B cell (primary cell): ENCODE measurements around the gene DLX1. TPM values are rescaled to one million over a fixed set of nuclear protein-coding genes. Genes with fewer than 3 reads are reported as not detected.

Experiments used
- ATAC-seq: fragments of 200-7000 bp; cut with Tn5 transposase; one replicate; pipeline ENCODE4 v1.10.0; 2021; ENCODE audit warnings: low read depth, mild to moderate bottlenecking, moderate number of reproducible peaks, moderate library complexity
- CTCF ChIA-PET: fragments of 350-600 bp; sonication (Branson Sonifier 250); formaldehyde crosslinking; loops from one replicate; lab custom pipeline; 2021; ENCODE audit warnings: antibody characterized with exemption, inconsistent platforms; lab: Charles Lee
- POLR2A ChIA-PET: fragments of 350-600 bp; sonication (Branson Sonifier 250); formaldehyde crosslinking; loops from one replicate; lab custom pipeline; 2021; ENCODE audit warnings: antibody characterized with exemption; lab: Charles Lee
- DNase-seq: peaks from one replicate; pipeline ENCODE4 v3.0.0; 2013
- H2AFZ ChIP-seq: 2 replicates; pipeline ENCODE4 v1.6.1; 2012; ENCODE audit warnings: mild to moderate bottlenecking, low read depth, low read length; ENCODE audit not compliant: insufficient read depth, poor library complexity, severe bottlenecking
- H3K27ac ChIP-seq, 2 donors: 1 replicate in 1 of 2; 2 replicates in 1 of 2; pipeline ENCODE4 v1.5.1; 2012 to 2013; ENCODE audit warnings: low read length in 2 of 2, mild to moderate bottlenecking in 2 of 2, moderate library complexity in 1 of 2
- H3K27me3 ChIP-seq, 4 experiments: fragments of 200-600 bp in 1 of 4; sonication (generic) in 1 of 4; replicated peaks in 1 of 4; 1 replicate in 2 of 4; 2 replicates in 2 of 4; pipeline versions ENCODE4 v1.6.1 to v1.7.0; 2013 to 2016; ENCODE audit warnings: low read length in 3 of 4, mild to moderate bottlenecking in 2 of 4, mixed read lengths in 1 of 4, moderate library complexity in 1 of 4; ENCODE audit not compliant: insufficient read depth in 4 of 4, control insufficient read depth in 3 of 4; ENCODE audit errors: control extremely low read depth in 1 of 4
- H3K36me3 ChIP-seq, 2 experiments: replicated peaks in 1 of 2; 1 replicate in 1 of 2; 2 replicates in 1 of 2; pipeline versions ENCODE4 v1.6.1 to v1.7.1; 2013; ENCODE audit warnings: low read length in 1 of 2; ENCODE audit not compliant: insufficient read depth in 2 of 2, control insufficient read depth in 1 of 2; ENCODE audit errors: control extremely low read depth in 1 of 2, extremely low read depth in 1 of 2
- H3K4me1 ChIP-seq, 2 donors: fragments of 200-600 bp in 1 of 2; sonication (generic) in 1 of 2; 1 replicate in 1 of 2; 2 replicates in 1 of 2; pipeline versions ENCODE4 v1.5.1 to v1.6.1; 2013 to 2017; ENCODE audit warnings: low read length in 2 of 2; ENCODE audit not compliant: control insufficient read depth in 2 of 2, insufficient read depth in 2 of 2
- H3K4me2 ChIP-seq: replicated peaks from 2 replicates; pipeline ENCODE3; 2012; ENCODE audit warnings: mild to moderate bottlenecking, low read depth, low read length; ENCODE audit not compliant: poor library complexity, severe bottlenecking
- H3K4me3 ChIP-seq, 5 experiments: fragments of 200-600 bp in 1 of 5; sonication (generic) in 1 of 5; 1 replicate in 3 of 5; 2 replicates in 2 of 5; pipeline versions ENCODE4 v1.5.1 to v1.7.0; 2011 to 2016; ENCODE audit warnings: low read length in 4 of 5, mild to moderate bottlenecking in 4 of 5, low read depth in 2 of 5, control low read depth in 1 of 5, moderate library complexity in 1 of 5; ENCODE audit not compliant: insufficient read depth in 1 of 5; ENCODE audit errors: control extremely low read depth in 1 of 5, extremely low read depth in 1 of 5
- H3K79me2 ChIP-seq: fragments of 200-600 bp; sonication (generic); one replicate; pipeline ENCODE4 v1.6.0; 2016; ENCODE audit warnings: low read length; ENCODE audit not compliant: control insufficient read depth, insufficient read depth
- H3K9ac ChIP-seq: fragments of 200-600 bp; sonication (generic); 2 replicates; pipeline ENCODE4 v1.6.1; 2017; ENCODE audit warnings: mild to moderate bottlenecking, low read length, moderate library complexity
- H3K9me3 ChIP-seq, 3 donors: one replicate each; pipeline versions ENCODE4 v1.6.1 to v1.7.1; 2013; ENCODE audit warnings: low read length in 2 of 3; ENCODE audit not compliant: control insufficient read depth in 2 of 3, insufficient read depth in 1 of 3; ENCODE audit errors: control extremely low read depth in 1 of 3
- H4K20me1 ChIP-seq: 2 replicates; pipeline ENCODE4 v1.6.0; 2012; ENCODE audit warnings: mild to moderate bottlenecking, low read length; ENCODE audit not compliant: insufficient read depth, control insufficient read depth, poor library complexity, severe bottlenecking
- H3K27ac Mint-ChIP-seq: one replicate; pipeline ENCODE4 v1.8.0; 2021; ENCODE audit warnings: mixed read lengths
- H3K27me3 Mint-ChIP-seq: one replicate; pipeline ENCODE4 v1.8.0; 2021; ENCODE audit warnings: mixed read lengths
- H3K4me1 Mint-ChIP-seq: one replicate; pipeline ENCODE4 v1.8.0; 2021; ENCODE audit warnings: mixed read lengths
- H3K4me3 Mint-ChIP-seq: one replicate; pipeline ENCODE4 v1.8.0; 2021; ENCODE audit warnings: mixed read lengths
- H3K9me3 Mint-ChIP-seq: one replicate; pipeline ENCODE4 v1.8.0; 2022; ENCODE audit warnings: mixed read lengths; ENCODE audit not compliant: insufficient read depth
- CTCF ChIP-seq: fragments of 200-600 bp; IDR thresholded peaks from one replicate; pipeline ENCODE4 v1.8.0; 2022; ENCODE audit warnings: antibody characterized with exemption, mild to moderate bottlenecking
- EZH2 ChIP-seq: IDR thresholded peaks from 2 replicates; pipeline ENCODE4 v1.6.1; 2012; ENCODE audit warnings: borderline replicate concordance, low read depth, mild to moderate bottlenecking, moderate library complexity, low read length; ENCODE audit not compliant: insufficient read depth, poor library complexity, severe bottlenecking
- WGBS: methylation state at CpG from one replicate; pipeline ENCODE4 v1.1.5; 2013; ENCODE audit warnings: missing lambda C conversion rate; ENCODE audit not compliant: insufficient coverage; 5-methylcytosine and 5-hydroxymethylcytosine counted together
- intact Hi-C: fragments of 100-400 bp; cut with micrococcal nuclease; formaldehyde crosslinking; loops from one replicate; pipeline ENCODE4 v1.10.0; 2022
- polyA plus RNA-seq: library from polyadenylated mRNA; depleted of rRNA; stranded (reverse); fragments of >200 nt; gene quantifications from 2 replicates; pipeline ENCODE4 v1.2.3, GENCODE V29; 2012
- total RNA-seq, 2 donors: library from RNA; stranded (reverse); fragments of 120-200 nt in 1 of 2; gene quantifications; 1 replicate in 1 of 2; 2 replicates in 1 of 2; pipeline versions ENCODE4 v1.2.3 to v1.2.4, GENCODE V29; 2013 to 2022

The DLX1 gene
- total and polyA plus RNA-seq, 2 donors (not counting 1 experiment from before 2014, with no cell fraction given) = not detected

GRCh38 chr2:172072706-172073105 is 12.6 kb upstream of the DLX1 start:
- H3K27ac Mint-ChIP-seq = no peak overlapping the region
- ATAC-seq = no peak
- intact Hi-C loops = no loop called here

GRCh38 chr2:172073518-172073917 is 11.8 kb upstream of the DLX1 start:
- Histone ChIP-seq H3K9me3 (peaks cover 0 to under 1% (median 0%) of the 10 kb centered on the region in 3 donors), H3K4me3 (no peak overlapping the region), H3K4me2 (no peak overlapping the region), H4K20me1 (no peaks in the 10 kb centered on the region), H3K4me1 (no peaks in the 10 kb centered on the region), H3K27ac (no peak overlapping the region), H3K9ac (no peak overlapping the region), H3K27me3 (peaks cover 0 to 2% (median 0%) of the 10 kb centered on the region in 4 experiments), H3K36me3 (no peaks in the 10 kb centered on the region), H2AFZ (no peak overlapping the region), H3K79me2 (no peaks in the 10 kb centered on the region)
- no peaks in the 10 kb centered on the region for H3K9me3 Mint-ChIP-seq
- H3K4me3 Mint-ChIP-seq = no peak overlapping the region
- peaks cover 4% of the 10 kb centered on the region for H3K27me3 Mint-ChIP-seq
- no peak for ATAC-seq
- no peaks in the 10 kb centered on the region for H3K4me1 Mint-ChIP-seq
- ChIA-PET CTCF (interaction anchor here (0.7 kb wide), 1 partner anchor 8 kb away, joined by 3 read pairs; no protein-coding TSS in a partner anchor), POLR2A (no interaction called here)
- no peak for DNase-seq
- TF ChIP-seq EZH2 = no peak
- no peak for TF ChIP-seq CTCF
- intact Hi-C loops = no loop called here
- H3K27ac Mint-ChIP-seq = no peak overlapping the region
- no CpG with 5 or more reads among the region's 4 CpGs for WGBS

More at GRCh38 chr2:172072706-172073105, 12.6 kb upstream of the DLX1 start:
- Histone ChIP-seq H3K36me3 (no peaks in the 10 kb centered on the region), H4K20me1 (no peaks in the 10 kb centered on the region), H3K27me3 (no peaks in the 10 kb centered on the region), H3K9me3 (no peaks in the 10 kb centered on the region), H3K4me3 (no peak overlapping the region), H3K9ac (no peak overlapping the region), H2AFZ (no peak overlapping the region), H3K4me1 (no peaks in the 10 kb centered on the region), H3K79me2 (no peaks in the 10 kb centered on the region), H3K27ac (no peak overlapping the region), H3K4me2 (no peak overlapping the region)
- ChIA-PET CTCF (interaction anchor here (0.7 kb wide), 1 partner anchor 9 kb away, joined by 3 read pairs; no protein-coding TSS in a partner anchor), POLR2A (no interaction called here)
- DNase-seq = no peak
- 100% methylated on average over 1 of the region's 2 CpGs for WGBS
- Mint-ChIP-seq H3K4me1 (no peaks in the 10 kb centered on the region), H3K9me3 (no peaks in the 10 kb centered on the region), H3K27me3 (no peaks in the 10 kb centered on the region), H3K4me3 (no peak overlapping the region)
- TF ChIP-seq CTCF (no peak), EZH2 (no peak)
